ENCODE data around the gene ZMYND8. TPM values are rescaled to one million over a fixed set of nuclear protein-coding genes. Genes with fewer than 3 reads are reported as not detected.

The ZMYND8 gene
- total RNA-seq, 2 donors from 2014 or later, result 18.9 to 19.1 TPM

GRCh38 chr20:47173596-47174216 lies 182.8 kb downstream of the ZMYND8 start:
- 70 to 79% methylated on average over 2 to 6 of the region's 6 CpGs for WGBS, 2 donors
- ATAC-seq (no peak), DNase-seq (no peak)
- Histone ChIP-seq H3K4me3 (no peak overlapping the region), H3K4me1 (no peaks in the 10 kb centered on the region), H3K27ac (no peak overlapping the region), H3K27me3 (no peaks in the 10 kb centered on the region), H3K36me3 (replicated peaks in 1 of 2; ENCODE audit: insufficient read depth in 1 of 2, low read depth in 2 of 2) (no peaks in the 10 kb centered on the region), H3K9me3 (no peaks in the 10 kb centered on the region)
- TF ChIP-seq POLR2A (IDR thresholded peaks at IDR 0.05), result no peak
- TF ChIP-seq CTCF (IDR thresholded peaks at IDR 0.05), result no peak
- intact Hi-C loops (cut with DNase I), result no loop called here

DNA sequence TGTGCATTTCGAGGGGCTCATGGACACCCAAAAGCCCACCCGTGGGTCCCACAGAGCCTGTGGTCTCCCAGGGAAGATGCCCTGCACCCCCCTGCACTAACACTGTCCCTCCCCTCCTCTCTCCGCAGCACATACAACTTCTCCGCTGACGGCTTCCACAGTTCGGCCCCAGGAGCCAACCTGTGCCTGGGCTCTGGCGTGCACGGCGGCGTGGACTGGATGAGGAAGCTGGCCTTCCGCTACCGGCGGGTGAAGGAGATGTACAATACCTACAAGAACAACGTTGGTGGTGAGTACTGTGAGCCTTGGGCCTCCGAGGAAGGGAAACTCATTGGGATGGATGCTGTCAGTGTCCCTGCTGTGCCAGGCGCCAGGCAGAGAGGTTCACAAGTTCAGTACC lies 183.9 kb downstream of the ZMYND8 start:
- Histone ChIP-seq H3K4me3 (no peak overlapping the region), H3K27me3 (no peaks in the 10 kb centered on the region), H3K36me3 (replicated peaks in 1 of 2; ENCODE audit: insufficient read depth in 1 of 2, low read depth in 2 of 2) (no peaks in the 10 kb centered on the region), H3K4me1 (no peaks in the 10 kb centered on the region), H3K9me3 (no peaks in the 10 kb centered on the region), H3K27ac (no peak overlapping the region)
- WGBS, 2 donors, result 76 to 79% methylated on average over 15 to 16 of the region's 16 CpGs
- intact Hi-C loops (cut with DNase I), result no loop called here
- ATAC-seq, result no peak
- no peak for TF ChIP-seq POLR2A (IDR thresholded peaks at IDR 0.05)
- no peak for TF ChIP-seq CTCF (IDR thresholded peaks at IDR 0.05)
- DNase-seq, result no peak

DNA sequence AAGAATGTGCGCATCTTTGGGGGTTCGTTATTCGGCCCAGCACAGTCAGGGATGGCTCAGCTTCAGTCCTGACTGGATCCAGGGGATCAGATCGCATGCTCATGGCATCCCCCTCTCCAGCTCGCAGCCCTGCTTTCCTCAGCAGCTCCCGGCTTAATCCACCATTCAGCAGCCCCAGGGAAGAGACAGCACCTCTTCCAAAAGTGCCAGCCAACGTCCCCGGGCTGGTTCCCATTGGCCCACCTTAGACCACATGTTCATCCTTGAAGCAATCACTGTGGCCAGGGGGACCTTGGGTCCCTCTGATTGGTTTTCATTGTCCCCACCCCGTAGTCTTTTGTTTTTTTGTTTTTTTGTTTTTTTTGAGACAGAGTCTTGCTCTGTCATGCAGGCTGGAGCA lies 188.7 kb downstream of the ZMYND8 start:
- Histone ChIP-seq H3K27me3 (no peaks in the 10 kb centered on the region), H3K36me3 (replicated peaks in 1 of 2; ENCODE audit: insufficient read depth in 1 of 2, low read depth in 2 of 2) (no peaks in the 10 kb centered on the region), H3K9me3 (no peaks in the 10 kb centered on the region), H3K27ac (no peak overlapping the region), H3K4me1 (no peaks in the 10 kb centered on the region), H3K4me3 (no peak overlapping the region)
- intact Hi-C loops (cut with DNase I), result no loop called here
- DNase-seq, result no peak
- WGBS, 2 donors, result 73 to 87% methylated on average over 9 of the region's 9 CpGs
- ATAC-seq, result no peak
- no peak for TF ChIP-seq CTCF (IDR thresholded peaks at IDR 0.05)
- TF ChIP-seq POLR2A (IDR thresholded peaks at IDR 0.05), result no peak

DNA sequence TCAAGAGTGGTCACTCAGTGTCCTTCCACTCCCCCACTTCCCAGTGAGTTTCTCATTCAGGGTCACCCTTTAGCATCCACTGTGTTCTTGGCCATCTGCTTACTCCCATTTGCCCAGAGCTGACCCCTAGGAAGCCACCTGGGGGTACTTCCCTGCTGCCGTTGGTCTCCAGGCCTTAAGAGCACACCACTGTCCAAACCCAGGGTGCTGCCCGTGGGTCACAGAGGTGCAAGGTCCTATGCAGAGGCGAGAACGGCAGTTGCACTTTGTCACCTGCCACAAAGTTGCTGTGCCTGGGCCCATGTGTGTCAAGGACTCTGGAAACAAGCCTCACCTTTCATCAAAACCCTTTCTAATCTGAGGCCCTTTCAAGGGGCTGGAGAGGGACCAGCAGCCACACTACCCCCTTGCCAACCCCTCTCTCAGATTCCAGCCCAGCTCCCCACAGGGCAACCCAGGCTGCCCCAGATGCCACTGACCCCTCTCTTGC lies 191.1 kb downstream of the ZMYND8 start:
- Histone ChIP-seq H3K9me3 (no peaks in the 10 kb centered on the region), H3K4me3 (no peak overlapping the region), H3K36me3 (replicated peaks in 1 of 2; ENCODE audit: insufficient read depth in 1 of 2, low read depth in 2 of 2) (no peaks in the 10 kb centered on the region), H3K4me1 (no peaks in the 10 kb centered on the region), H3K27me3 (no peaks in the 10 kb centered on the region), H3K27ac (no peak overlapping the region)
- no peak for TF ChIP-seq POLR2A (IDR thresholded peaks at IDR 0.05)
- TF ChIP-seq CTCF (IDR thresholded peaks at IDR 0.05), result no peak
- intact Hi-C loops (cut with DNase I), result no loop called here
- 49 to 52% methylated on average over 2 to 4 of the region's 4 CpGs for WGBS, 2 donors
- no peak for ATAC-seq
- no peak for DNase-seq

GRCh38 chr20:47164140-47164539 lies 192.4 kb downstream of the ZMYND8 start:
- no peak for TF ChIP-seq CTCF (IDR thresholded peaks at IDR 0.05)
- TF ChIP-seq POLR2A (IDR thresholded peaks at IDR 0.05), result no peak
- H3K27ac ChIP-seq, result no peak overlapping the region
- H3K27me3 ChIP-seq, result no peaks in the 10 kb centered on the region
- ATAC-seq, result no peak
- 87 to 89% methylated on average over 5 to 13 of the region's 13 CpGs for WGBS, 2 donors
- no peaks in the 10 kb centered on the region for H3K4me1 ChIP-seq
- H3K36me3 ChIP-seq (replicated peaks in 1 of 2; ENCODE audit: insufficient read depth in 1 of 2, low read depth in 2 of 2), result no peaks in the 10 kb centered on the region
- intact Hi-C loops (cut with DNase I), result no loop called here
- no peak overlapping the region for H3K4me3 ChIP-seq
- DNase-seq, result no peak
- H3K9me3 ChIP-seq, result no peaks in the 10 kb centered on the region
